GM19328 (cell line): ENCODE measurements around the gene CTNND2.
"Not testable (repeated sequence)": the region's sequence is repeated elsewhere in the genome, so short reads cannot be mapped to it uniquely, and the experiment has no call there.

ENCODE experiments used
- ATAC-seq: cut with Tn5 transposase; IDR thresholded peaks from one replicate; pipeline ENCODE4 v1.9.1; 2021; ENCODE audit warnings: mild to moderate bottlenecking, moderate library complexity; ENCODE audit not compliant: unreplicated experiment

CTNND2 gene

GRCh38 chr5:11869203-11869602 is 35.0 kb downstream of the CTNND2 start:
- no peak for ATAC-seq

DNA sequence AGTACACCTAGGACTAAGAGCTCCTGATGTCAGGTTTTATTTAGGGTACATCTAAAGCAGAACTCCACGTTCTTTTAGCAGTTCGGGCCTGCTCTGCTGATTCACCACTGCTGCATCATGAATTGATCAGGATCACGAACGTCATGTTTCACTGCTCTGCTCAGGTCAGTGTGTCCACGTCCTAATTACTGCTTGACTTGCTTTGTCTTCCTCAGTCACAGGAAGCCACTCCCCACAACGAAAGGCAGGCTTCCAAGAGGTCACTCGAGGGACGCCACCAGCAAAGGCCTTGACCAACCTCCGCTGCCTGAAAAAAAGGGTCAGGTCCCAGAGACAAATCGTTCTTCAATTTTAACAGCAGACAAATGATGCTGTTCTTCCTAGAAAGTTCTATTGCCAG is 40.3 kb downstream of the CTNND2 start:
- no peak for ATAC-seq

DNA sequence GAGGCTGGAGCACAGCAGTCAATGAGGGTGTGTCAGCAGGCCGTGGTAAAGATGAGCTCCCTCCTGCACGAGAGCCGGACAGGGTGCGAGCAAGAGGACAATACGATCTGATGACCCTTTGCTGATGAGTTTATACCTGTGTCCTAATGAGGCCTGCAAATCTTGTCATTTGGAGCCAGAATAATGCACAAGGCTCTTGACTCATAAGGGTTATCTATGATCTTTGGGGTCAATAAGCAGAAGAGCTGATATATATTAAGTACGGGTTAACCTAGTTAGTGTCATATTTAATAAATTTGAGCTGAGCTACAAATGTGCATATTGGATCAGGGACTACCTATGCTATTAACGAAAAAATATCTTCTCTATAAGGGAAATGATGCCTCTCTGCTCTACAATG is 46.9 kb downstream of the CTNND2 start:
- ATAC-seq = no peak

DNA sequence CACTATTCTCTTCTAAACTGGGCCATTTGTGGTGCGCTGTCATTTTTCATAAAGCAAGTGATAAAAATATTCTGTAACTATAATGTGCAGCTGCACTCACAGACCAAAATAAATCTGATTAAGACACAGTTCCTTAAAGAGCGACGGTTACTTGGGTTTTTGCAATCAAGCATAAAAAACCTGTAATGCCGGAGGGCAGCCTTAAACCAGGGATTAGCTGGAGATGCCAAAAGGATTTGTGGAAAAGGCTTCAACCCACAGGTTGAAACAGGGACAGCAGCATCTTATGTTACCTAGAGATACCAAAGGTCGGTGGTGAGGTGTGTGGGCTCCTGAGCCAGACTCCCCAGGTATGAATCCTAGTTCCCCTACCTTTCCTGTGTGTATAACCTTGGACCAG is 49.3 kb downstream of the CTNND2 start:
- no peak for ATAC-seq

DNA sequence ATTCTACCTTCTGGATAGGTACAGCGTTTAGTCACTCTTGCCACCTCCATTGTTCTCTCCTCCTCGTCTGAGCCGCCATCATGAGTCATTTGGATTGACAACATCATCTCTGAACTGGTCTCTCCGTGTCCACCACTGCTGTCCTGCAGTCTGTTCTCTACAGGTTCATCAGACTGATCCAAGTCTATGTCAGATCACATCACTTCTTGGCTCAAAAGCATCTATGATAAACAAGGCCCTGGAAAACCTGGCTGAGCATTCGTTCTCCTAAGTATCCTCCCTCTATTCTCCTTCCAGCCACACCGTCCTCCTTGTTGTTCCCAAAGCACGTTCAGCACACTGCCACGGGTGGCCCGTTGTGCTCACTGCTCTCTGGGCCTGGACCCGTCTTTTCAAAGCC is 50.5 kb downstream of the CTNND2 start:
- ATAC-seq = no peak

GRCh38 chr5:11853140-11853539 is 51.1 kb downstream of the CTNND2 start:
- ATAC-seq = no peak

GRCh38 chr5:11852717-11853087 is 51.5 kb downstream of the CTNND2 start:
- no peak for ATAC-seq

- no peak for ATAC-seq
Observed at GRCh38 chr5:11851965-11852716, 52.1 kb downstream of the CTNND2 start.

- no peak for ATAC-seq
Observed at GRCh38 chr5:11851416-11851815, 52.8 kb downstream of the CTNND2 start.

DNA sequence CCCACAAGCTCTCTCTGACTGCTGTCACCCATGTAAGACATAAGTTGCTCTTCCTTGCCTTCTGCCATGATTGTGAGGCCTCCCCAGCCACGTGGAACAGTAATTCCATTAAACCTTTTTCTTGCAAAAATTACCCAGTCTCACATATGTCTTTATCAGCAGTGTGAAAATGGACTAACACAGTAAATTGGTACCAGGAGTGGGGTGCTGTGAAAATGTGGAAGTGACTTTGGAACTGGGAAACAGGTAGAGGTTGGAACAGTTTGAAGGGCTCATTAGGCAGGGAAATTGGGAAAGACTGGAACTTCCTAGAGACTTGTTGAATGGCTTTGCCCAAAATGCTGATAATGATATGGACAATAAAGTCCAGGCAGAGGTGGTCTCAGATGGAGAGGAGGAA is 75.7 kb downstream of the CTNND2 start:
- ATAC-seq = not testable (repeated sequence)

DNA sequence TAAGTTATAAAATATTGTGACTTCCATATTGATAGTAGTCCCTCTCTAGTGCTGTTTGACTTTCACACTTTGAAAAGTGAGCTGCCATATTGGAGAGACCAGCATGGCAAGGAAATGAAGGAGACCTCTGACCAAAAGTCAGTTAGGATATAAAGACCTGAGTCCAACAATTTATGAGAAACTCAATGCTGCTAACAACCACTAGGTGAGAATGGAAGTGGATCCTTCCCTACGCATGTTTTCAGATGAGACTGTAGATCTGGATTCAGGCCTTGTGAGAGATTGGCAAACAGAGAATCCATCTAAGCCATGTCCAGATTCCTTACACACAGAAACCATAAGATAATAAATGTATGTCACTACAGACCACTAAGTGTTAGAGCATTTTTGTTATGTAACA is 81.6 kb downstream of the CTNND2 start:
- ATAC-seq = no peak

- ATAC-seq = no peak
Observed at GRCh38 chr5:11815916-11816315, 88.3 kb downstream of the CTNND2 start.

- ATAC-seq = no peak
Observed at GRCh38 chr5:11815481-11815880, 88.8 kb downstream of the CTNND2 start.

GRCh38 chr5:11814373-11814772 is 89.9 kb downstream of the CTNND2 start:
- no peak for ATAC-seq

DNA sequence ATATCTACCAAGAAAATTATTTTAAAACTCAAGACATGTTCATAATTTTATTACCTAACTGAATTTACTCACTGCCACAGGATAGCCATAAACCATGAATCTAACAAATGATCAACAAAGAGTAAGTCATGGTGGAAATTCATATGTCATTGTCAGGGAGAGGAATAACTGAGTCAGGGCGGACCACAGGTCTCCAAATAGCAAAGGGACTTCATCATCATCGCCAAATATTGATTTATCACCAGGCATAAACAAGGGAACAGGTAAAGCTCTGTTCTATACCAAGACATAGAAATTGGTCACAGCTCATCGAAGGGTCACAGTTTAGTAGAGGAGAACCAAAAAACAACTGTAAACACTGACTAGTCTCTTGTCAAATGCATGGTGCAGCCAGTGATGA is 94.8 kb downstream of the CTNND2 start:
- no peak for ATAC-seq

GRCh38 chr5:11803436-11803835 is 100.8 kb downstream of the CTNND2 start:
- no peak for ATAC-seq

DNA sequence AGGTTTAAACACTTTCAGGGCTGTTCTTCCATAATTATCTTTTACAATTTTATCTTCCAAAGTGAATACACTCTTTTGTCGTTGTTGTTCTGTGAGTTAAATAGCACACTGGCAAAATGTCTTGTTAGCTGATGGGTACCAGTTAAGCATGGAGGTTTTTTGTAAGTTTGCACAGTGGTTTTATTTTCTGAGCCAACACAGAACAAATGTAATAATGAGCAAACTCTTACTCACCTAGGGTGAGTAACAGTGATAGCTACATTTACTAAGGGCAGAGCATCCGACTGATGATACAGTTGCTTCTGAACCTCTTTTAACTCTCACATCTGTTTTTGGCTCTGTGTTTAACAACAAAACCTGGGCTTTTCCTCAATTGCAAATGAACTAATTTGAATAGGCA is 103.2 kb downstream of the CTNND2 start:
- ATAC-seq = no peak

DNA sequence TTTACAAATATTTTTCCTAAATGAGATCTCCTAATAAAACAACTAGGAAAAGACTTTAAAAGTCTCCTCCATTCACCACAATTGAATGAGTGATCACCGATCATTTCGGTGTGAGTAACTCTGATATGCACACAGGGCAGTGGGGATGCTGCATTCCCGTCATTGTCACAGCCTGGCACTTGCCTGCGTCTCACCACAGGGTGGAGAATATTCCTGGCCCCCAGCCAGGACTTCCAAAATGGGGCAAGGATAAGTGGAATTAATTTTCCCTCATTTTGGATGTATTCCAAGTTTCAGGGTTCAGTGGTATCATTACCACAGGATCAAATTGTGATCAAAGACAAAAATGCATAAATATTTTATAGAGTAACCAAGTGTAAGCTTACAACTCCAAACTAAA is 107.1 kb downstream of the CTNND2 start:
- no peak for ATAC-seq

- no peak for ATAC-seq
Observed at GRCh38 chr5:11793396-11793795, 110.8 kb downstream of the CTNND2 start.

GRCh38 chr5:11792621-11793020 is 111.6 kb downstream of the CTNND2 start:
- no peak for ATAC-seq

GRCh38 chr5:11791792-11792191 is 112.5 kb downstream of the CTNND2 start:
- no peak for ATAC-seq

DNA sequence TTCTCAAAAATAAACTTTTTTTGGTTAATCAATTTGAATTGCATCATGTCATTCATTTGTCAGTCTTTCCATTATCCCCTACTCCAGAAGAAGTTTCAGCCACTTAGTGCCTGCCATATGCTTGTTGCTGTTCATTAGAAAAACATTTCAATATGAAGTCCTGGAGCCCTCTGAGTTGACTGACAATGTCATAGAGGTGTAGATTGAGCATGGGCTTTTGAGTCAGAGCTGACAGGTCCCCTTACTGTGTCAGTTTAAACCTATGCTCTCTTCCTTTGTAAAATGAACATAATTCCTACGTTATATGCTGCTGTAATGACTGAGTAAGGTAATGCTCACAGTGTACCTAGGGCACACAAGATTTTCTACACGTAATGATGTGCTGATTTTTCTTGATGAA is 114.0 kb downstream of the CTNND2 start:
- no peak for ATAC-seq

DNA sequence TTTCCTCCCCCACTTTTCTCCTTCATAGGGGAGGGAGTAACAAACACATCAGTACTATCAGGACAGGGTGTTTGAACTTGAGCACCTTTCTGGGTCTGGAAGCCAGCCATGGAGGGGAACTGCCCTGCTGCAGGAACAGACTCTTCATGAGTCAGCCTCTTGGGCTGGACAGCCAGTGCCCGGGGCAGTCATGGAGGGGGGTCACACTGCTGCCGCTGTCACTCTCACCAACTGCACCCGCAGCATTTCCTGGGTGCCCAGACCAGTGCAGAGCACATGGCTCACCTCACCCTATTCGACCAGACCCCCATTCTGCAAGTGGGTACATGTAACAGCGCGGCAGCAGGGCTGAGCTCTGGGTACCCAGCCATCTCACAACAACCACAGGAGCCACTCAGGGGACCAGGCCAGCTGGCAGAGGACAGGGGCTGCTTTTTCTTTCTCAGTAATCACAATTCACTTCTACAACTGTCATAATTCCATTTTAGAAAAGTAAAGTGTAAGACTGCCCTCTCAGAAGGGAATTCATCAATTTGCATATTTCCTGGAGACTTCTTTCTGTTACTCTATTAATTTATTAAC is 118.4 kb downstream of the CTNND2 start:
- no peak for ATAC-seq
